HepG2 (cell line): ENCODE data around the gene UNC5C. TPM values are rescaled to one million over a fixed set of nuclear protein-coding genes. Genes with fewer than 3 reads are reported as not detected.

Source experiments
- ATAC-seq: fragments of 200-7000 bp; cut with Tn5 transposase; 3 replicates; pipeline ENCODE4 v1.9.1; 2020; ENCODE audit warnings: mild to moderate bottlenecking, moderate library complexity
- BruUV-seq: library from RNA; stranded (reverse); fragments of 400-500 nt; replicated peaks from 2 replicates; lab custom pipeline; 2021; lab: Mats Ljungman, UMichigan
- CTCF ChIA-PET: fragments of 300-600 bp; formaldehyde crosslinking; extraction: SDS; loops from one replicate; lab custom pipeline; 2021; ENCODE audit warnings: low total read pairs, inconsistent platforms, low intra/inter-chr PET ratio; lab: Yijun Ruan, JAX
- POLR2A ChIA-PET: fragments of 350-600 bp; sonication (Branson Sonifier 250); formaldehyde crosslinking; loops from one replicate; lab custom pipeline; 2020; ENCODE audit warnings: antibody characterized with exemption, inconsistent platforms; lab: Yijun Ruan, JAX
- DNase-seq: peaks from one replicate; pipeline ENCODE4 v3.0.0-alpha.2; 2015; ENCODE audit warnings: low spot score
- FAIRE-seq: peaks from 3 replicates; lab custom pipeline; 2011; peaks lifted over from hg19 to GRCh38; lab: Jason Lieb, UNC
- H2AFZ ChIP-seq: one replicate; pipeline ENCODE4 v1.6.1; 2011; ENCODE audit warnings: low read length, inconsistent platforms
- H3K27ac ChIP-seq: fragments of 300-600 bp; 3 replicates; pipeline ENCODE4 v1.8.0; 2011; ENCODE audit warnings: mixed run types, mild to moderate bottlenecking, mixed read lengths, low read length, inconsistent platforms; ENCODE audit not compliant: insufficient read depth; ENCODE audit errors: extremely low read length
- H3K27me3 ChIP-seq, 2 experiments: fragments of 200-600 bp in 1 of 2; 2 replicates in 1 of 2; 3 replicates in 1 of 2; pipeline versions ENCODE4 v1.6.0 to v1.8.0; 2011; ENCODE audit warnings: low read length in 2 of 2, mild to moderate bottlenecking in 2 of 2, moderate library complexity in 2 of 2, inconsistent platforms in 1 of 2; ENCODE audit not compliant: insufficient read depth in 2 of 2, control insufficient read depth in 1 of 2
- H3K36me3 ChIP-seq, 2 experiments: fragments of 200-600 bp in 1 of 2; replicated peaks in 1 of 2; 2 replicates in 1 of 2; 3 replicates in 1 of 2; pipeline versions ENCODE4 v1.5.1 to v1.8.0; 2011; ENCODE audit warnings: low read length in 2 of 2, inconsistent platforms in 1 of 2; ENCODE audit not compliant: insufficient read depth in 2 of 2, control insufficient read depth in 1 of 2
- H3K4me1 ChIP-seq: 2 replicates; pipeline ENCODE4 v1.5.1; 2012; ENCODE audit warnings: low read length, inconsistent platforms; ENCODE audit not compliant: insufficient read depth
- H3K4me2 ChIP-seq: 2 replicates; pipeline ENCODE4 v1.6.0; 2011; ENCODE audit warnings: low read depth, low read length, inconsistent platforms
- H3K4me3 ChIP-seq, 3 experiments: fragments of 200-600 bp in 1 of 3; sonication (generic), shearing (Covaris generic) in 1 of 3; replicated peaks in 1 of 3; 2 replicates each; pipeline ENCODE4 v1.5.1; 2011 to 2016; ENCODE audit warnings: low read length in 3 of 3, inconsistent platforms in 2 of 3, low read depth in 2 of 3, mild to moderate bottlenecking in 2 of 3, control low read depth in 1 of 3, mixed read lengths in 1 of 3; ENCODE audit not compliant: insufficient read depth in 1 of 3
- H3K79me2 ChIP-seq: one replicate; pipeline ENCODE4 v1.6.1; 2011; ENCODE audit warnings: low read length, inconsistent platforms; ENCODE audit not compliant: insufficient read depth
- H3K9ac ChIP-seq: 2 replicates; pipeline ENCODE4 v1.6.0; 2011; ENCODE audit warnings: mild to moderate bottlenecking, low read depth, low read length, inconsistent platforms; ENCODE audit not compliant: insufficient read depth
- H3K9me3 ChIP-seq: 2 replicates; pipeline ENCODE4 v1.5.1; 2012; ENCODE audit warnings: mild to moderate bottlenecking, low read length
- H4K20me1 ChIP-seq: 2 replicates; pipeline ENCODE4 v1.6.0; 2011; ENCODE audit warnings: inconsistent platforms, mild to moderate bottlenecking, low read length, moderate library complexity; ENCODE audit not compliant: insufficient read depth
- HOXA9 ChIP-seq: sonication (generic); formaldehyde crosslinking; IDR thresholded peaks from 2 replicates; pipeline ENCODE4 v1.8.1; 2022; ENCODE audit warnings: missing genetic modification reagents, mild to moderate bottlenecking, moderate library complexity, borderline replicate concordance
- JUN ChIP-seq: sonication (generic); formaldehyde crosslinking; IDR thresholded peaks from 2 replicates; pipeline ENCODE4 v1.4.0; 2020; ENCODE audit warnings: mild to moderate bottlenecking, missing genetic modification reagents
- KLF11 ChIP-seq: IDR thresholded peaks from 2 replicates; pipeline ENCODE4 v1.6.1; 2016; ENCODE audit warnings: missing compliant biosample characterization
- MEIS1 ChIP-seq: sonication (generic); formaldehyde crosslinking; IDR thresholded peaks from 2 replicates; pipeline ENCODE4 v1.9.0; 2021; ENCODE audit warnings: mild to moderate bottlenecking, missing genetic modification reagents, moderate library complexity, borderline replicate concordance
- NCOA5 ChIP-seq: sonication (generic); formaldehyde crosslinking; IDR thresholded peaks from 2 replicates; pipeline ENCODE4 v1.4.0; 2020; ENCODE audit warnings: missing genetic modification reagents
- NFKBIZ ChIP-seq: IDR thresholded peaks from 2 replicates; pipeline ENCODE4 v1.6.1; 2018; ENCODE audit warnings: missing genetic modification reagents, missing compliant biosample characterization
- NR2C2 ChIP-seq: sonication (generic); formaldehyde crosslinking; IDR thresholded peaks from 2 replicates; pipeline ENCODE4 v1.4.0; 2020; ENCODE audit warnings: missing genetic modification reagents, mild to moderate bottlenecking, moderate library complexity, borderline replicate concordance
- SSRP1 ChIP-seq: IDR thresholded peaks from 2 replicates; pipeline ENCODE4 v1.6.1; 2016; ENCODE audit warnings: control low read depth
- ZC3H13 ChIP-seq: sonication (generic); formaldehyde crosslinking; IDR thresholded peaks from 2 replicates; pipeline ENCODE4 v1.8.1; 2023; ENCODE audit warnings: mild to moderate bottlenecking, missing genetic modification reagents, moderate library complexity
- WGBS: methylation state at CpG from one replicate; pipeline ENCODE4 v1.1.6; 2017; ENCODE audit warnings: low lambda C conversion rate; 5-methylcytosine and 5-hydroxymethylcytosine counted together
- in situ Hi-C: cut with HindIII; loops from 2 replicates; pipeline ENCODE4 v1.10.0; 2017; ENCODE audit warnings: low pct_unique_long_range_greater_than_20kb; ENCODE audit not compliant: extremely low pct_ligation_motif_present
- intact Hi-C: fragments of 100-400 bp; cut with micrococcal nuclease; formaldehyde crosslinking; loops from one replicate; pipeline ENCODE4 v1.10.0; 2022; ENCODE audit not compliant: unreplicated experiment
- polyA plus RNA-seq, 8 experiments: library from polyadenylated mRNA; depleted of rRNA in 3 of 8; stranded (reverse) in 7 of 8; unstranded in 1 of 8; fragments of >200 nt; fragmentation: Illumina TruSeq in 4 of 8; extraction: Trizol in 4 of 8; gene quantifications; 2 replicates each; pipeline versions ENCODE4 v1.2.1 to v1.2.3, GENCODE V29; 2011 to 2016; ENCODE audit warnings: low read depth in 4 of 8, missing spikeins in 1 of 8, mixed read lengths in 1 of 8; ENCODE audit not compliant: insufficient read depth in 1 of 8
- total RNA-seq, 5 experiments: library from RNA; depleted of rRNA; stranded (reverse); fragments of >200 nt; fragmentation: Illumina TruSeq; extraction: Trizol; gene quantifications; 2 replicates each; pipeline ENCODE4 v1.2.3, GENCODE V29; 2016; ENCODE audit warnings: low read depth in 1 of 5
- TF ChIP-seq, protein P1 (sequence below): sonication (generic); formaldehyde crosslinking; IDR thresholded peaks from 2 replicates; pipeline ENCODE4 v1.4.0; 2020; ENCODE audit warnings: mild to moderate bottlenecking, missing genetic modification reagents
- TF ChIP-seq, protein P2 (sequence below): sonication (generic); formaldehyde crosslinking; IDR thresholded peaks from 2 replicates; pipeline ENCODE4 v1.4.0; 2020; ENCODE audit warnings: mild to moderate bottlenecking, missing genetic modification reagents

The UNC5C gene
- total and polyA plus RNA-seq, 2 of the 13 experiments (the other 11 are each of a cell fraction or from before 2014, with no cell fraction given), result not detected

DNA sequence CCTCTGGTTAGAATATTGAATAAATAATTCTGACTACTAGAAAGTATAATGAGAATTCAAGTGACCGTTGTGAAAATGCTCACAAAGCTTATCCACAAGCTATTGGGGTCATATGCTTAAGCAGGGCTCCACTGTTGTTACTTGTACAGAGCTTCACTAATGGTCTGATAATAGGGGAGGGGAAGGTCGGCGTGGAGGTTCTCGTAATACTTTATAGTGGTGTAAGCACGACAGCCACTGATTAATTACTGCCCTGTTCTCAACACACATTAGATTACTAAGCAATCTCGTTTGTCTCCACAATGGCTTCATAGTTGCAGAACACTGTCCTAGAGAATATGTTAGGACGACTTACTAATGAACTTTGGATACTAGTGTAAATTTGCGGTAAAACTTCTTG, 11.6 kb downstream of the UNC5C start:
- no peaks in the 10 kb centered on the region for H3K36me3 ChIP-seq
- H3K79me2 ChIP-seq, result no peaks in the 10 kb centered on the region
- no peaks in the 10 kb centered on the region for H4K20me1 ChIP-seq
- H3K9me3 ChIP-seq, result no peaks in the 10 kb centered on the region
- 1% methylated on average over 8 of the region's 8 CpGs for WGBS
- H3K4me2 ChIP-seq, result no peak overlapping the region
- FAIRE-seq (no peak), DNase-seq (no peak), ATAC-seq (no peak)
- H3K4me3 ChIP-seq, result no peak overlapping the region
- BruUV-seq, result no TSS peak
- no peaks in the 10 kb centered on the region for H3K4me1 ChIP-seq
- ChIA-PET CTCF (no interaction called here), POLR2A (no interaction called here)
- no peak overlapping the region for H3K27ac ChIP-seq
- in situ Hi-C loops, result no loop called here
- H2AFZ ChIP-seq, result no peak overlapping the region
- H3K27me3 ChIP-seq, result no peaks in the 10 kb centered on the region
- no peak overlapping the region for H3K9ac ChIP-seq
- intact Hi-C loops, result no loop called here
- TF ChIP-seq NR2C2 (CRISPR knock-in tag) (no peak), SSRP1 (CRISPR knock-in tag) (no peak), HOXA9 (CRISPR knock-in tag) (no peak), NCOA5 (no peak), MEIS1 (CRISPR knock-in tag) (no peak), ZC3H13 (CRISPR knock-in tag) (no peak), KLF11 (CRISPR knock-in tag) (no peak), JUN (CRISPR knock-in tag) (no peak), NFKBIZ (CRISPR knock-in tag) (no peak)
- TF ChIP-seq, protein P1, sequence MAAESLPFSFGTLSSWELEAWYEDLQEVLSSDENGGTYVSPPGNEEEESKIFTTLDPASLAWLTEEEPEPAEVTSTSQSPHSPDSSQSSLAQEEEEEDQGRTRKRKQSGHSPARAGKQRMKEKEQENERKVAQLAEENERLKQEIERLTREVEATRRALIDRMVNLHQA (CRISPR knock-in tag), result no peak
- TF ChIP-seq, protein P2, sequence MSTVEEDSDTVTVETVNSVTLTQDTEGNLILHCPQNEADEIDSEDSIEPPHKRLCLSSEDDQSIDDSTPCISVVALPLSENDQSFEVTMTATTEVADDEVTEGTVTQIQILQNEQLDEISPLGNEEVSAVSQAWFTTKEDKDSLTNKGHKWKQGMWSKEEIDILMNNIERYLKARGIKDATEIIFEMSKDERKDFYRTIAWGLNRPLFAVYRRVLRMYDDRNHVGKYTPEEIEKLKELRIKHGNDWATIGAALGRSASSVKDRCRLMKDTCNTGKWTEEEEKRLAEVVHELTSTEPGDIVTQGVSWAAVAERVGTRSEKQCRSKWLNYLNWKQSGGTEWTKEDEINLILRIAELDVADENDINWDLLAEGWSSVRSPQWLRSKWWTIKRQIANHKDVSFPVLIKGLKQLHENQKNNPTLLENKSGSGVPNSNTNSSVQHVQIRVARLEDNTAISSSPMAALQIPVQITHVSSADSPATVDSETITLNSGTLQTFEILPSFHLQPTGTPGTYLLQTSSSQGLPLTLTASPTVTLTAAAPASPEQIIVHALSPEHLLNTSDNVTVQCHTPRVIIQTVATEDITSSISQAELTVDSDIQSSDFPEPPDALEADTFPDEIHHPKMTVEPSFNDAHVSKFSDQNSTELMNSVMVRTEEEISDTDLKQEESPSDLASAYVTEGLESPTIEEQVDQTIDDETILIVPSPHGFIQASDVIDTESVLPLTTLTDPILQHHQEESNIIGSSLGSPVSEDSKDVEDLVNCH (CRISPR knock-in tag), result no peak
- TF ChIP-seq, all 625 proteins: peak for 0
